Stimulated activated CD4-positive, alpha-beta T cell treated with anti-CD3 and anti-CD28 coated beads, Interleukin-4, amount 100 ng/mL, for 4 hours (primary cell): ENCODE results near the gene SIK3.
"Not testable (repeated sequence)": the region's sequence is repeated elsewhere in the genome, so short reads cannot be mapped to it uniquely, and the experiment has no call there.

Source experiments
- DNase-seq, 2 experiments: peaks; one replicate each; pipeline ENCODE4 v3.0.0-alpha.2; 2020

SIK3 gene

GRCh38 chr11:117074119-117074518 is 24.1 kb downstream of the SIK3 start:
- no peak for DNase-seq

GRCh38 chr11:117073539-117073938 is 24.7 kb downstream of the SIK3 start:
- no peak for DNase-seq

- DNase-seq, result no peak
These were observed 25.4 kb downstream of the SIK3 start for GRCh38 chr11:117072517-117073461.

- no peak for DNase-seq
These were observed 26.9 kb downstream of the SIK3 start for GRCh38 chr11:117071344-117071787.

GRCh38 chr11:117070016-117070415 is 28.2 kb downstream of the SIK3 start:
- DNase-seq, result no peak

GRCh38 chr11:117068303-117068860 is 29.8 kb downstream of the SIK3 start:
- no peak for DNase-seq

GRCh38 chr11:117066959-117067358 is 31.3 kb downstream of the SIK3 start:
- no peak for DNase-seq

- no peak for DNase-seq
These were observed 34.0 kb downstream of the SIK3 start for GRCh38 chr11:117064275-117064674.

- no peak for DNase-seq
These were observed 35.7 kb downstream of the SIK3 start for GRCh38 chr11:117062498-117062897.

- DNase-seq, result no peak
These were observed 37.0 kb downstream of the SIK3 start for GRCh38 chr11:117061256-117061655.

- DNase-seq, result no peak
These were observed 38.5 kb downstream of the SIK3 start for GRCh38 chr11:117059611-117060148.

- DNase-seq, result no peak
These were observed 39.4 kb downstream of the SIK3 start for GRCh38 chr11:117058761-117059261.

- DNase-seq, result no peak
These were observed 40.5 kb downstream of the SIK3 start for GRCh38 chr11:117057727-117058126.

GRCh38 chr11:117057317-117057716 is 40.9 kb downstream of the SIK3 start:
- no peak for DNase-seq

GRCh38 chr11:117055469-117055868 is 42.8 kb downstream of the SIK3 start:
- no peak for DNase-seq

GRCh38 chr11:117054382-117054781 is 43.8 kb downstream of the SIK3 start:
- DNase-seq, result no peak

- DNase-seq, result no peak
These were observed 45.8 kb downstream of the SIK3 start for GRCh38 chr11:117052196-117053149.

- not testable (repeated sequence) for DNase-seq
These were observed 48.1 kb downstream of the SIK3 start for GRCh38 chr11:117050121-117050520.

- DNase-seq, result not testable (repeated sequence)
These were observed 51.6 kb downstream of the SIK3 start for GRCh38 chr11:117046627-117047026.

- DNase-seq, result no peak
These were observed 52.3 kb downstream of the SIK3 start for GRCh38 chr11:117045956-117046355.

- no peak for DNase-seq
These were observed 53.0 kb downstream of the SIK3 start for GRCh38 chr11:117045196-117045595.

GRCh38 chr11:117044287-117045035 is 53.8 kb downstream of the SIK3 start:
- DNase-seq, result no peak
